GM21381 (cell line): ENCODE measurements around the gene AFF3.

Source experiments
- ATAC-seq: cut with Tn5 transposase; IDR thresholded peaks from one replicate; pipeline ENCODE4 v1.9.1; 2021; ENCODE audit warnings: mild to moderate bottlenecking, moderate library complexity; ENCODE audit not compliant: unreplicated experiment

AFF3 gene

DNA sequence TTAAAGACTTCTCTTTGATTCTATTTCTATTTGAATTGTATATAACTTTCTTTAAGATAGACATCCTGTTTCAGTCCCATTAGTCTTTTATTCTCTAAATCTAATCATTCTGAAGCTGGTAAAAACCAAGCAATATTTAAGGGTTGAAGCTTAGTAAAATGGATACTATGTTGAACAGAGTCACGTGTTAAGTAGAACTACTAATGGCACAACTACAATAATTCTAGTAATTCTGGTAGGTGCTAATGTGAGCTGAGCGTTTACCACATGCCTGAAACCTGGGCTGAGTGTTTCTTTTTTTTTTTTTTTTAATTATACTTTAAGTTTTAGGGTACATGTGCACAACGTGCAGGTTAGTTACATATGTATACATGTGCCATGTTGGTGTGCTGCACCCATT is 8.9 kb upstream of the AFF3 start:
- no peak for ATAC-seq

- no peak for ATAC-seq
These were observed 6.5 kb upstream of the AFF3 start for GRCh38 chr2:100148883-100149282.

DNA sequence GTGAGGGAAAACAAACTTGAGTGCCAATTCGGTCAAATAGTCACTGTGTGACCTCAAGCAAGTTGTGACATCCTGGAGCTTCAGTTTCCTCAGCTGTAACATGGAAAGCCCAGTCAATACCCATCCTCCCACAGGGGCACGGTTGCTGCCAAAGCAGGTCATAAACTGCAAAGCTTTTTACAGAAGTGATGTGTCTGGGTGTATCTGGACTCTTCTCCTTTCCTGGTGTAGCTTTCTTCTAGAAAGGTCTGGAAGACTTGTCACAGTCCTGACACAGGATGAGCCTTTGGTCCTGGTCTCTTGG is 4.2 kb upstream of the AFF3 start:
- no peak for ATAC-seq

GRCh38 chr2:100145893-100146656 is 3.7 kb upstream of the AFF3 start:
- ATAC-seq, result no peak

GRCh38 chr2:100143286-100143685 is 896 bp upstream of the AFF3 start:
- no peak for ATAC-seq

- no peak for ATAC-seq
These were observed 484 bp downstream of the AFF3 start for GRCh38 chr2:100141906-100142305.

GRCh38 chr2:100140582-100140981 is 1.8 kb downstream of the AFF3 start:
- ATAC-seq, result no peak

- ATAC-seq, result no peak
These were observed 4.4 kb downstream of the AFF3 start for GRCh38 chr2:100137866-100138570.

- no peak for ATAC-seq
These were observed 5.1 kb downstream of the AFF3 start for GRCh38 chr2:100137318-100137717.

DNA sequence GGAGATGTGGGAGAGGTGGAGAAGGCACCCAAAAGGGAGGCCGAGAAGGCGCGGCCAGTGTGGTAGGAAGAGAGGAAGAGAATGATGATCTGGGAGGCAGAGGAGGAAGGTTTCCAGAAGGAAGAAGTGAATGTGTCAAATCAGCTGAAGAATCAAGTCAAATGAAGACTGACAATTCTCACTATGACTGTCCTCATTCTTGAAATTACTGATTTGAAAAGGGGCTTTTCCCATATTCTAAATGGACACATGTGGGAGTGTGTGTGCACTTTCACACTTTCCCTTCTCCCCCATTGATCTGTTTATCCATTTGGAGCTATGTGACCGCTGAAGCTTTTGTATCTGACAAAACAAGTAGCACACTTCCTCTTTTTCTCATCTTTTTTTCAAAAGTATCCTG is 6.1 kb downstream of the AFF3 start:
- ATAC-seq, result no peak

DNA sequence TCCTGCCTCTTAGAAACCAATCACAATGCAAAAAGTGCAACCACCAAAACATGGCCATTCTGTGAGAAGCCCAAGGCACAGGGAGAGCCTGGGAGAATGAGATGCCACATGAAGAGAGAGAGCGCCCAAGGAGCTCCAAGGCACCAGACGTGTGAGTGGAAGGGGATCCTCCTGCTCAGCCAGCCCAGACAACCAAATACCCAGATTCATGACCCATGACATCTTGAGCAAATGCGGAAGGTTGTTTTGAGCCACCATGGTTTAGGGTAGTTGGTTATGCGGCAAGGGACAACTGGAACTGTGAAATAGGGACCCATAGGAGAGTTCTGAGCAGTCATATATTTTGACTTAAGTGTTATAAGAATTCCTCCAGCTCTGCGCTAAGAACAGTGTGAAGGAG is 7.0 kb downstream of the AFF3 start:
- no peak for ATAC-seq

DNA sequence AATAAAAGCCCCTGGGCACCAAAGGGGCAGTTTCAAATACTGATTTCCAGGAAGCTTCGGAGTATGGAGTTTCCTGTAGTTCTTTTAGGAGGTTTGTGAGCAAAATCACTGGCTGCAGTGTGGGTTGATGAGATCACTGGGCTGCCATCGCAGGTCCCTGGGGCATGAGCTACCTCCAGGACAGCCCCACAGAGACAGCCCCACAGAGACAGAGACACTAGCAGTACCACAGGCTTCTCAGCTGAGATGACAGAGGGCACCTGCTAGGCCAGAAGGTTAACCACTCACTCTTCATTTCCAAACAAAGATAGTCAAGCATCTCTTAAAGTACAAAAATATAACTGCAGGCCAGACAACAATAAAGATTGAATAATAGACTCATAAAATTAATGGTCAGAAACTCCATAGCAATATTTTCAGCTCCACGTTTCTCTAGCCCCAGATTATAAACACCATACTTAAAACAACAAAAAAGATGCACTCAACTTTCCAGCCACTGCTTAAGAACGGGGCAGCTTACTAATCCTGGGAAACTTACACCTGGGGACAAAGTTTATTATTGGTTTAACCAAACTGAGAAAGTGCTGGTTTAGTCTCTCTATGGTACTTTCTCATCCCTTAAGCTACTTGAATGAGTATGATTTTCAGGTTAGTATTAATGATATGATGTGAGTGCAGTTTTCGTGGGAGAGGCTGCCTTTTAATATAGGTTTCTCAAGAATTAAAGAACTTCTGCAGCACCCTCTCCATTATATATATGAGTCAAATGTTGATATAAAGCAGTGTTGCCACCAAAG is 11.6 kb downstream of the AFF3 start:
- ATAC-seq, result no peak

GRCh38 chr2:100126897-100127401 is 15.4 kb downstream of the AFF3 start:
- ATAC-seq, result no peak

GRCh38 chr2:100126201-100126600 is 16.2 kb downstream of the AFF3 start:
- no peak for ATAC-seq

DNA sequence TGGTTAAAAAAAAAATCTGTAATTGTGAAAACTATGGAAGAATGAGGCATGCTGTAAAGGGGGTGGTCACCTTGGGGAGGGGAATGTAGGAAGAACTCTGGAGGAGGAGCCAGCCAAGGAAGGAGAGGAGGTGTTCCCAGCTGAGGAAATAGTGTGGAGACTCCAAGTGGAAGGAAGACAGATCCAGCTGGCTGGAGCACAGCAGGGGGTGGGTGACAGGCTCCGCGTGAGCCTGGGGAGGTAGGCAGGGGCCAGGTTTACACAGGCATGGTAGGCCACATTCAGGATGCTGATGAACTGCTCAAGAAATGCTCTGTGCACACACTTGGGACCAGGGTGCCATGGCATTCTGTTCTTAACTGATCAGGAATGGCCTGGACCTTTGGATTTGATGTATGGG is 16.8 kb downstream of the AFF3 start:
- ATAC-seq, result no peak

GRCh38 chr2:100124761-100125160 is 17.6 kb downstream of the AFF3 start:
- ATAC-seq, result no peak

DNA sequence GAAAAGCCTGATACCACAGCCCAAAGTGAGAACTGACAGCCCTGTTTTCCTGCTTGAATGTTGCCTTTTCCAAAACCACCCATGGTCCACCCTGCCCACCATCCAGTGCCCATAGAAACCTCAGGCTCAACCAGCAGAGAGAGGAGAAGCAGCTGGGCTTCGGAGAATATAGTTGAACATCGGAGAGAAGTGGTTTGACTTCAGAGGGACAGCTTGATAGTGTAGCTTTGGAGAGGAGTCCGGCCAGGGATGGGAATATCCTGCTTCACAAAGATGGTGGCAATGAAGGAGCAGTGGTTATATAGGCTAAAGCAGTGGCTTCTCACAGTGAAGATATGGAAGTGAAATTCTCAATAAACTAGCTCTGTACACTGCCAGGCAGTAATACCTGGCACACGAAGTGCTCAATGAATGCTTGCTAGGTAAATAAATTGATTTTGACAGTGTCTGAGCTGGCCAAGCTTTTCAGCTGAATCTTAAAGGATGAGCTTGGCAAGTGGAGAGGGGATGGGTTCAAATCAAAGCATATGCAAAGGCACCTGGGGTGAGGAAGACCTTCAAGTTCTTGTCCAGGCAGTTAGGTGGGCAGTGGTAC is 21.2 kb downstream of the AFF3 start:
- ATAC-seq, result no peak

DNA sequence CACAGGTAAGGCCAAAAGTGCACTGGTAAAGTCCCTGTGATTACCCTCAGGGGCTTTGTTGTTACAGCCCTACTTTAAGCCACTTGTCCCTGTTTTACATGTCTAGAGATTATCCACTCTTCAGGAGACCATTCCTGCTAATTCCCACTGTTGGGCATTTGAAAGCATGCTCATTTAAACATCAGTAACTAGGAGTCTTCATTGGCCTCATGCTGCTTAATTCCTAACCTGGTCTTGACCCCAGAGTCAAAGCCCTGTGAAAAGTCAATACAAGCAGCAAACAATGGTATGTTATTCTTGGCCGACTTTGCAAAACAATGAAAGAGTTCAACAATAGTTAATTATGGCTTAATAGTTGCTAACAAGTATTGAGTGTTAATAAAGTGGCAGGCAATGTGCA is 23.2 kb downstream of the AFF3 start:
- no peak for ATAC-seq

DNA sequence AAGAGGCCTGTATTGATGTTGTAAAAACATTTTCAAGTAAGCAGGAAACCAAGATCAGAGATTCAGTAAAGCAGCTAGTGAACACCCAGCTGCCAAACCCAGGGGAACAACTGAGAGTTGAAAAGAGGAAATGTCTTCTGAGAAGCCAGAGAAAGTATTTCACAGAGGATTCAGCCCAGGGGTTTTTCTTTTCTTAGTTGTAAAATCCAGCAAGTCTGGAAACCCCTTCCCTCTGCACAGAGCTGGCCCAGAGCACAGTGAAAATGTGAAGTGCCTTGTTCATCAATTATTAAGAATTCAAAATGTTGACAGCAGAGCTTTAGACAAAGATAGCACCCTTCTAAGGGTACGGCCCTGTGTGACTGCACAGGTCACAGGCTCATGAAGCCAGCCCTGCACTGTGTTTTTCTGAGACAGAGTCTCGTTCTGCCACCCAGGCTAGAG is 28.4 kb downstream of the AFF3 start:
- no peak for ATAC-seq

DNA sequence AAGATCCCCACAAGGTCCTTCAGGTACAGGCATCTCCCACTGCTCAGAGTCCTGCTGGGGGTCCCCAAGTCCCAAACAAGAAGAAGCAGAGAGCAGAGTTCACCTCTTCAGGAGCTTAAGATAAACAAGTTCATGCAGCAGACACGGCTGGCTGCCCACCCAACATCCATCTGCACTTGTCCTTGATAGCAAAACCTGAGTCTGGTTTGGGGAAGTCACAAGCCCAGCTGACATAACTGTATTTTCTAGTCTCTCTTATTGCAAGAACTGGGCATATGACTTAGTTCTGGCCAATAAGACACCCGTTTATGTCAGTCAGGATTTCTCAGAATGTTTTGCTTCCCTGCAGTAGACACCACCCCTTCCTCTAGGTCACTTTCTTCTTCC is 31.8 kb downstream of the AFF3 start:
- ATAC-seq, result no peak

GRCh38 chr2:100109986-100110613 is 32.3 kb downstream of the AFF3 start:
- ATAC-seq, result no peak
